Fibroblast of the conjunctiva (primary cell): ENCODE data around the gene CRY2.
A peak's percentile ranks its signal among the peaks of the same experiment; 100 is the strongest.
"Not testable (repeated sequence)": the region's sequence is repeated elsewhere in the genome, so short reads cannot be mapped to it uniquely, and the experiment has no call there.

ENCODE experiments used
- DNase-seq: peaks from one replicate; pipeline ENCODE4 v3.0.0-alpha.2; 2010; ENCODE audit warnings: low read depth

Gene CRY2

DNA sequence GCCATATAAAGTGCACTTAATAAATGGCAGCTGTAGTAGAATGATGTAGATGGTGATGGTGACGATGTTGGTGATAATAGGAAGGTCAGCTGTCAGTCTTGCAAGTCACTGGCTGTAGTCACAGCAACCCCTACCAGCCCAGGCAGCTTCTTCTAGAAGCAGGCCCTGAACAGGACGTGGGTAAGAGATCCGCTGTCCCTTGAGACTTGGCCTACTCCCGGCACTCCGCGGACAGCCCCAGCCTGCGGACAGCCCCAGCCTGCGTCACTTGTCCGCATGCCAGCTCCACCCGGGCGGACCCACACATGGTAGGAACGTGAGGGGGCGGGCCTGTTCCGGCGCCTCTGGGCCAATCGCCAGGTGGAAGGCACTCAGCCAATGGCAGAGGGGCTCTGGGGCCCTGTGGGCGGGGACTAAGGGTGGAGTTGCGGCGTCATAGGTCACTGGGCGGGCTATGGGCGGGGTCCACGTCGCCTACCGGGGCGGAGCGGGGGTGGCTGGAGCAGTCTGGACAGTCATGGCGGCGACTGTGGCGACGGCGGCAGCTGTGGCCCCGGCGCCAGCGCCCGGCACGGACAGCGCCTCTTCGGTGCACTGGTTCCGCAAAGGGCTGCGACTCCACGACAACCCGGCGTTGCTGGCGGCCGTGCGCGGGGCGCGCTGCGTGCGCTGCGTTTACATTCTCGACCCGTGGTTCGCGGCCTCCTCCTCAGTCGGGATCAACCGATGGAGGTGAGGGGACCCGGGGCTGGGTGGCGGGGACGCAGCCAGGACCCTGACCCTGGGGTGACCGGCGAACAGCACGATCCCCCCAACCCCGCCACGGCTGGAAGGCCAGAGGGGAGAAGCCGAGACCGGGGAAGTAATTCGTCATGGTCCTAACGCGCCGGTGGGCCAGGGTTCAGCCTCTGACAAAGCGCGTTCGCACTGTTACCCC is at the start of gene CRY2:
TSS of gene CRY2 (plus strand) at position 502 of the 937 bp plus-strand sequence. CDS start at position 518, 16 bp downstream.
- peak; percentile 98 for DNase-seq

DNA sequence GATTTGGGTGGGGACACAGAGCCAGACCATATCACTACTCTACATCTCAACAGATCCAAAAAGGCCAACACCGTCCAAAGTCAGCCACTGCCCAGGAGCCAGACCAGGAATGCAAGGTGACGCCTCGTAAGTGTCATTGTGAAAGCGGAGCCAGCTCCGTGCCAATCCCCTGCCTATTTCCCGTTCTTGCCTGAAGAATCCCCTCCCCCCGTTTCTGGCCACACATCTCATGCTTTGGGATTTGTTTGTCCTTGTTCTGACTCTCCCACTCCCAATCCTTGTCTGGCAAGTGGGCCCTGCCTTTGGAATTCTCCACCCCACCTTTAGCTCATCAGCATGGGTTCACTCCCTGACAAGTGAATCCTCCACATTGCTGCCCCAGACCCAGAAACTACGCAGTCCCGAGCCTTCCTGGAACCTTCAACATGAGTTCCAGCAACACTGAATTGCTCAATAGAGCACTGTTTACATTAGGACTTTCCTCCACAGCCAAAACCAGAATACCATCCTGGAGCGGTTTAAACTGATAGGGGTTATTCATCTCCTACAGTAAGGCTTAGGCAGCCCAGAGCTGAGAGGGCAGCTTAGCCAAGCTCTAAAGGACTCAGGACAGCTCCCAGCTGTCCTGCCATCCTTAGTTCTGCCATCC is 48.4 kb upstream of the CRY2 start:
- no peak for DNase-seq

DNA sequence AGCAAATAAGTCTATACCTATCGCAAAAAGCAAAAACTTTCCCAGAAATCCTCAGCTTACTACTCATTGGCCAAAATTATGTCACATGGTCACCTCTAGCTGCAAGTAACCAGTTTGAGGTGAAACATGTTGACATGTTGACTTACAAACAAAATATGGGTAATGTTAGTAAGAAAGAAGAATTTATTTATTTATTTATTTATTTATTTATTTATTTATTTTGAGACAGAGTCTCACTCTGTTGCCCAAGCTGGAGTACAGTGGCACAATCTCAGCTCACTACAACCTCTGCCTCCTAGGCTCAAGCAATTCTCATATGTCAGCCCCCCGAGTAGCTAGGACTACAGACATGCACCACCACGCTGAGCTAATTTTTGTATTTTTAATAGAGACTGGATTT is 47.7 kb upstream of the CRY2 start:
- DNase-seq: no peak

DNA sequence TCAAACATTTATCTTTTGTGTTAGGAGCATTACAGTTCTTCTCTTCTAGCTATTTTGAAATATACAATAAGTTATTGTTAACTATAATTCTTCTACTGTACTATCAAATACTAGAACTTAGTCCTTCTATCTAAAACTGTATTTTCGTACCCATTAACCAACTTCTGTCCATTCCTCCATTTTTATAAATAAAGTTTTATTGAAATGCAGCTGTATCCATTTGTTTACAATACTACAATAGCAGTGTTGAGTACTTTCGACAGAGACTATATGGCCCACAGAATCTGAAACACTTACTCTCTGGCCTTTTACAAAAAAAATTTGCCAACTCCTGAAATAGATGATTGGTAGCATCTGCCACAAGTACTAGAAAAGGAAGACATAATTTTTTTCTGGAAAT is 47.0 kb upstream of the CRY2 start:
- no peak for DNase-seq

DNA sequence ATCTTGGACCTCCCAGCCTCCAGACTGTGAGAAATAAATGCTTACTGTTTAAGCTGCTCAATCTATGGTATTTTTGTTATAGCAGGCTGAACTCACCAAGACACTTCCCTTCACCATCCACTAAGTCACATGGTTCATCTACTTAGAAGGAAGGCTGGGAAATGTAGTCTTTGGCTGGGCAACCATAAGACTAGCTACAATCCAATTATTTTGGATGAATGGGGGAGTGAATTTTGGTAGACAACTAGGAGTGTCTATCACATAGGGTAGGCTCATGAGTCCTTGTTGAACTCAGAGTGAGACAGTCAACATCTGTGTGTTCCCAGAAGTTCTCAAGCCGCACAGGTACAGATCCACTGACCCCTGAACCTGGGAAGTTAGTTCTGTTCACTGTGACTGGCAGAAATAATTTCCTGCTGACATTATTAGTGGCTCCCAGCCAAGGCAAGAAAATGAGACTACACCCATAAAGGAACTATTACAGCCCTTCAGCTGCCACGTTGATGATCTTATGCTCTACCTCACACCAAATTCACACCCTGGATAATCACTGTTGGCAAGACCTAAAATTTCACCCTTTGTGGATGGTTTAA is 45.5 kb upstream of the CRY2 start:
- DNase-seq: no peak

DNA sequence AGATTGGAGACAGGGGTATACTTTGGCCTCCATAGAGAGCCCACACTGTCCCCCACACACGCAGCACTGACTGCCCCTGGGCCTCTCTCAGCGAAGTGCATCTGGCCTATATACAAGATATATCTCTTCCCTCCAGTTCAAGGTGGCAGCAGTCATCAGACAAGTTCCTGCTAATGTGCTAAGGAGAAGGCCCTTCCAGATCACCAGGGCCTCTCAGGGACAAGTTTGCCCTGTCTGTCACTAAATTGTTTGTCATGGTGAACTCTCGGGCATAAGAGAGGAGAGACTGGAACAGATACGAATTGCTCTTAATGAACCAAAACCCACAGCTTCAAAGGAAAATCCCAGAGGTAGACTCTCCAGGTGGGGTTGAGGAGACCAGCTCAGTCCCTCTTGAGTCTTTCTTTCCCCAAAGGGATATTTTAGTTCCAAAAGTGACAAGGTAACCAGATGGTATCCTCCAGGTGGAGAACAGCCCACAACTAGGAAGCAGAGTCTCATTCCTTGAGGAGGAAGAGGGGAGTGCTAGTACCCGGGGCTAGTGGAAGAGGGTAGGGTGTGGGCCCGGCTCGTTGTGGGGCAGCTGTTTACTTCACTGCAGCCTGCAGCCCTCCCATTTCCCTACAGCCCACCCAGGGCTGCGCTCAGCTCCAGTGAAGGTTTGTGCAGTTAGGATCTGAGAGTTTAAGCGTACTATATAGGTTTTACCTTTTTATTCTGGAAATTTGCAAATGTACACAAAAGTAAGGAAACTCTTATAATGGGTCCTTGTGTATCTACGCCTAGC is 44.6 kb upstream of the CRY2 start:
- DNase-seq: no peak

DNA sequence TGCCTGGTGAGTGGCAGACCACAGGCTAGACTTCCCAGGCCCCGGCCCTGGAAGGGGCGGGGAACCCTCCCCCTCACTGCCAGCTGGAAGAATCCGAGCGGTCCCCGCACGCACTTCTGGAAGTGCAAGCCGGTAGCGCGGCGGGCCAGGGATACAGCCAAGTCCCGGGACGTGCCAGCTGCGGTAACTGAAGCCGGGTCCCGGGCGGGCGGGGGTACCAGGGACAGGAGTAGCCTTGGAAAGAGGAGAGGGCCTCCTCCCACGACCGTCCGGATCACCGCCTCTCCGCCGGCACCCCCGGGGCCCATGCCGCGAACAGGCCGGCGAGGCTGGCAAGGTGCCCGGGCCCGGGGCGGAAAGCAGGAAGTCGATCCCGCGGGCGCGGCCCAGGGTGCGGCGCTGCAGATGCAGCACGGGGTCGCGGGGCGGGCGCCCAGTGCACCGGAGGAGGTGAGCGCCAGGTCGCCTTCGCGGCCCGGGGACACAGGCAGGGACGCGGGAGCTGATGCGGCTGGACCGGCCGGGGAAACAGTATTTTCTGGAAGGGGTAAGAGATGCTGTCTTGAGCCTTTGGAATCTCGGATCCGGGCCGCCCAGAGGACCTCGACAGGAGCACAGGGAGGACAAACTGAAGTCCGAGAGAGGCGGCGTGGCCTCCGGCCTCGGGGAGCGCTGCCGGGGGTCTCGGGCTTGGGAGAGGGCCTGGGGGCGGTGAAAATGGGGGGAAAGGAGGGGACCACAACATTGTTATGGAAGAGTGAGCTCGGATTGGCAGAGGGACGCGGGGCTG is 43.1 kb upstream of the CRY2 start:
- DNase-seq: peak; percentile 17

DNA sequence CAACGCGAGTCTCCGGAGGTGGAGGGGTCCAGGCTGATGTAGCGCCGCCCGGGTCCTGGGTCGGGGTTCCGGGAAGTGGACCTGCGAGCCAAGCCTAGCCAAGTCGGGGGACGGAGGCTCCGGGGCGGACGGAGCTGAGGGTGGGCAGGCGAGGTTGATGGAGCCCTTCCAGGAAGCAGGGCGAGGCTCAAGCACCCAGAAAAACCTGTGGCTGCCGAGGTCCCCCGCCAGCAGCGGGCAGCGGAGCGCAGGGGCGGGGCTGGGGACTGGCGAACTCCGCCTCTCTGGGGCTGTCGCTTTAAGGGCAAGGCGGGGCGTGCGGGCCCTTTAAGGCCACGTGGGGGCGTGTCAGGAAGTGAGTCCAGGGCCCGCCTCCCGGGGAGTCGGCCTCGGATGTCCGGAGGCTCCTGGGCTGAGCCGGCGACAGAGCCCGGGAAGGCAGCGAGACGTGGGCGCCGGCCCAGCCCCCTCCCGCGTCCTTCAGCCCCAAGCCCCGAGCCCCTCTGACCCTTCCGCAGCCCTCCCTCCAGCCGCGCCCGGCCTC is 42.4 kb upstream of the CRY2 start, which contains the start of gene SLC35C1:
TSS of gene SLC35C1 (plus strand) at position 389 of the 544 bp plus-strand sequence. CDS start 653 bp downstream, outside the sequence.
- peak; percentile 88 for DNase-seq

DNA sequence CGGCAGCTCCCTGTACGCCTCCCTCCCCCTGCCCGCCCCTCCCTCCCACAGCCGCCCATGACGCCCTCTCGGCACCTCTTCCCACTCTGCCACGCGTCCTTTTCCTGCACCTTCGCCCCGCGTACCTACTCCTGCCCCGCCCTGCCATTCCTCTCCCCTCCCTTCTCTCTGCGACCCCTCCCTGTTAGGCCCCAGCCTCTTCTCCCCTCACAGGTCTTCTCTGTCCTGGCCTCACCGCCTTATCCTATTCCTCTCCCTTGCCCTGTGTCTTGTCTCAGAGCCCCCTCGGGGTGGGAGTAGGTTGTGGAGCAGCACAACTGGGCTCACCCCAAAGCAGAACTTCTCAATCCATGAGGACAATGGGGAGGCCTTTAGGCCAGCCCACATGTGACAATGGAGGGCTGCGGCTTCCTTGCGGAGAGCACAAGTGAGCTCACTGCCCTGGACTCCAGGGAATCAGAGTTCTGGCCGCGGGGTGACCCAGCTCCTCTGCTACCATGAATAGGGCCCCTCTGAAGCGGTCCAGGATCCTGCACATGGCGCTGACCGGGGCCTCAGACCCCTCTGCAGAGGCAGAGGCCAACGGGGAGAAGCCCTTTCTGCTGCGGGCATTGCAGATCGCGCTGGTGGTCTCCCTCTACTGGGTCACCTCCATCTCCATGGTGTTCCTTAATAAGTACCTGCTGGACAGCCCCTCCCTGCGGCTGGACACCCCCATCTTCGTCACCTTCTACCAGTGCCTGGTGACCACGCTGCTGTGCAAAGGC is 41.8 kb upstream of the CRY2 start:
- DNase-seq: no peak

DNA sequence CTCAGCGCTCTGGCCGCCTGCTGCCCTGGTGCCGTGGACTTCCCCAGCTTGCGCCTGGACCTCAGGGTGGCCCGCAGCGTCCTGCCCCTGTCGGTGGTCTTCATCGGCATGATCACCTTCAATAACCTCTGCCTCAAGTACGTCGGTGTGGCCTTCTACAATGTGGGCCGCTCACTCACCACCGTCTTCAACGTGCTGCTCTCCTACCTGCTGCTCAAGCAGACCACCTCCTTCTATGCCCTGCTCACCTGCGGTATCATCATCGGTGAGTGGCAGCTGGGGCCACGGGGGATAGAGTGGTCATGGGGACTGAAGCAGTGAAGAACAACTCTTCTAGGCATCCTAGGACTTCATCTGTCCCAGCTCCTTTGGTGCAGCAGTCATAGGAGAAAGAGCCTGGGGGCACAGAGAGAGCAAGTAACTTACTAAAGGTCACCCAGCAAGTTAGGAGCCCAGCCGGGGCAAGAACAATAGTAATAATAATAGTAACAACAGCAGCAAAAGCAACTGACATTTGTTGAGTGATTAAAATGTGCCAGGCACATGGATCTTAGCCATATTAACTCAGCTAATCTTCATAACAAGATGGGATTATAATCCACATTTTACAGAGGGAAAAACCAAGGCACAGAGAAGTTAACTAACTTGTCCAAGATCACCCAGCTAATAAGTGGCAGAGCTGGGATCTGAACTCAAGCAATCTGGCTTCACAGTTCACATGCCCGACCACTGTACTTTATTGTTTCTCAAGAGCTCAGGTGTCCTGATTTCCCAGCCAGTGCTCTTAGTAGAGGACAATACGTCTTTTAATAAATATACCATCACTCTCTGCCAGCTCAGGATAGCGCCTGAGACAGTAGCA is 41.0 kb upstream of the CRY2 start:
- no peak for DNase-seq

DNA sequence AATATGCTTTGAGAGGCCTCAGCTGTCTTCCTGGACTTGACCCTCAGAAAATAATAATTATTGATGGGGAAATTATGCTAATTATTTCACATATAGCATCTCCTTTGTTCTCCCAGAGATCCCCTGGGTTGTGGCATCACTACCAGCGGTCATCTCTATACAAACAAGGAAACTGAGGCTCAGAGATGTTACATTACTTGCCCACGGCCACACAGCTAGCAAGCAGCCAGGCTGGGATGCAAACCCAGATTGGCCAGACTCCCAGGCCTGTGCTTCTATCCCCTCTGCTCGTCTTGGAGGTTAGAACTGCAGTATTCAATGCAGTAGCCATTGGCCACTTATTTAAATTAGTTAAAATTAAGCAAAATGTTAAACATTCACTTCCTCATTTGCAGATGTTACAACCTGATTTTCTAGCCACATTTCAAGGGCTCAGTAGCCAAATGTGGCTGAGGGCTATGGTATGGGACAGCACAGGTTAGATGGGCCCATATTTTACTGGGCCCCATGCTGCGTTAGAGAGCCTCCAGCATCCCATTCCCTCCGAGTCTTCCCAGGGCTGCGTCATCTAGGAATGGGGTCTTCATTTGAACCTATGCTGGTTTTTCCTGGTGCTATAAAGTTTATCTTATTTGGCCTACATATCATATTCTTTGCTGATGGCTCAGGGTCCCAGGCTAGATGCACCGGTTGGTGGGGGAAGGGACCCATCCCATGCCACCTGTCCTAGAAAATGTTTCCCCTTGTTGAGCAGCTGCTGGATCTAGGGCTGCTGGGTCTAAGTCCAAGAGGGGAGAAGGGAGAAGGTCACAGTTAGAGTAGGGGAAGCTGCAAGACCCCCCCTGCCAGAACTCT is 40.1 kb upstream of the CRY2 start:
- no peak for DNase-seq

DNA sequence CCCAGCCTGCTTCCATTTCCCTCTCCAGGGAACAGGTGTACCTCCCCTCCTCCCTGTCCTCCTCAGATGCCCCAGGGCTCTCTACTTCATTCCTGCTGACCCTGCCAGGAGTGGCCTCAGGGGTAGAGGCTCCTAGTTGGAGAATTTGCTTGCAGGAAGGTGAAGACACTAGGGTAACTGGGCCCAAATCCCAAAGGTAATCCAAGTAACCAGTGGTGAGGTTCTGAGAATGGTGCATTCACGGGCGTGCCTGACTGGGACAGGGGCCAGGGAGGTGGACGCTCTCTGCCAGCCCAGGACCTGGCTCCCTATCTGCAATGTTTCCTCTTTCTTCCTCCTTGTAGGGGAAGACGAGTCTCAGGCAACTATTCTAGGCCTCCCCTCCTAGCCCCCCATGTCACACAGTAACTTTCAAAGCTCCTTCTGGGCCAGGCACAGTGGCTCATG is 39.5 kb upstream of the CRY2 start:
- DNase-seq: no peak

DNA sequence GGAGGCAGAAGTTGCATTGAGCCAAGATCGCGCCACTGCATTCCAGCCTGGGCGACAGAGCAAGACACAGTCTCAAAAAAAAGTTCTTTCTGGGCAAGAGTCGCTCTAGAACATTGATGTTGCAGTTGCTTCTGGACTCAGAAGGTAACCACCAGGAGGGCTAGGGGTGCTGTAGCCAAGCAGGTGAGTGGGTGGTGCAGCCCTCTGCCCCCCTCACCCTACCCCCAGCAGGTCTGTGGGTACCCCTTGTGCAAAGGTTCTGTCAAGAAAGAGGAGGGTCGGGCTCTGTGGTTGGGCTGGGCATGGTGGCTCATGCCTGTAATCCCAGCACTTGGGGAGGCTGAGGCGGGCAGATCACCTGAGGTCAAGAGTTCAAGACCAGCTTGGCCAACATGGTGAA is 38.8 kb upstream of the CRY2 start:
- DNase-seq: not testable (repeated sequence)

DNA sequence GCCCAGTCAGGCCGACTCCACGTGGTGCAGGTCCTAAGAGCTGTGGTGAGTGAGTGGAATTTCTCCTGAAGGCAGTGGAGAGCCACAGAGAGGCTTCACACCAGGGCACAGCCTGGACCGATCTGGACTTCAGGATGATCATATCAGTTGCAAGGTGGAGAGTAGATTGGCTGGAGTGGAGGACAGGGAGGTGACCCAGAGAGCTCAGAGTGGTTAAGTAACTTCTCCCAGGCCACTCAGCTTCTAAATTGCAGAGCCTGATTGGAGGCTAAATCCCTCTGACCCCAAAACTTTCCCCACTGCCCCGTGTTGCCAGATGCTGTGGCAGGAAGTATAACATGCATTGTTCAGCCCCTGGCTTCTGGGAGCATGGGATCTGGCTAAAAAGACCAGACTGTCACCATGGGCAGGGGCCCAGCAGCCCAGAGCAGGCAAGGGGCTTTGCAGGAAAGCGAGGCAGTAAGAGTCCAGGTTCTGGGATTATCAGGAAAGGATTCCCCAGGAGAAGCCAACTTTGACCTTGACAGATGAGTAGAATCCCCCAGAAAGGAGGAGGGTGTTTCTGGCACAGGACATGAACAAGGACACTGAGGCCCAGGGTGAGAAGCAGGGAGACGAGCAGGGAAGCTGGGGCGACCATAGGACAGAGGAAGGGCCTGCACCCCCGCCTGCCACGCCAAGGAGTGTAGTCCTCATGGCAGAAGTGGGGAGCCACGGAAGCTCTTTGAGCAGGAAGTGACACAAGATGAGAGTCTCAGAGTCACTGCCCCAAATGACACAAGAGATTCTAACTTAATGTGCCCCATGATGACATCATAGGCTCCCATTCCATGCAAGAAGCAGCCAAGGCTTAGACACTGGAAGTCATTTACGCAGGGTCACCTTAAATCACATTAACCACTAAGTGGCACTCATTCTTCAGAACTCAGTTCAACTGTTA is 37.5 kb upstream of the CRY2 start:
- no peak for DNase-seq

DNA sequence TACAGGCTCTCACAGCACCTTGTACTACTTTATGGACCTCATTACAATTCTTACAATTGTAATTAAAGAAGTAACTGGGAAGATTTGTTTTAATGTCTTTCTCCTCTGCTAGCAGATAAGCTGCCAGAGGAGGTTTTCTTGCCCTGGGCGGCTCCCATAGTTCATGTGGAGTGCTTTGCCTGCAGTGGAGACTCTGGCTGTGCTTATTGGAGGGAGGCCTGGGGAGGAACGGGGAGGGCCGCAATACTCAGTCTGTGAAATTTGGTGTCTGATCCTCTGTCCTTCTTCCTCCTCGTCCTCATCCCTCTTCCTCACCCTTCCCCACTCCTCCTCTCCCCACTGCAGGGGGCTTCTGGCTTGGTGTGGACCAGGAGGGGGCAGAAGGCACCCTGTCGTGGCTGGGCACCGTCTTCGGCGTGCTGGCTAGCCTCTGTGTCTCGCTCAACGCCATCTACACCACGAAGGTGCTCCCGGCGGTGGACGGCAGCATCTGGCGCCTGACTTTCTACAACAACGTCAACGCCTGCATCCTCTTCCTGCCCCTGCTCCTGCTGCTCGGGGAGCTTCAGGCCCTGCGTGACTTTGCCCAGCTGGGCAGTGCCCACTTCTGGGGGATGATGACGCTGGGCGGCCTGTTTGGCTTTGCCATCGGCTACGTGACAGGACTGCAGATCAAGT is 36.7 kb upstream of the CRY2 start:
- DNase-seq: no peak

DNA sequence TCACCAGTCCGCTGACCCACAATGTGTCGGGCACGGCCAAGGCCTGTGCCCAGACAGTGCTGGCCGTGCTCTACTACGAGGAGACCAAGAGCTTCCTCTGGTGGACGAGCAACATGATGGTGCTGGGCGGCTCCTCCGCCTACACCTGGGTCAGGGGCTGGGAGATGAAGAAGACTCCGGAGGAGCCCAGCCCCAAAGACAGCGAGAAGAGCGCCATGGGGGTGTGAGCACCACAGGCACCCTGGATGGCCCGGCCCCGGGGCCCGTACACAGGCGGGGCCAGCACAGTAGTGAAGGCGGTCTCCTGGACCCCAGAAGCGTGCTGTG is 36.2 kb upstream of the CRY2 start:
- no peak for DNase-seq
